ENCODE results near the gene MADD.

DNA sequence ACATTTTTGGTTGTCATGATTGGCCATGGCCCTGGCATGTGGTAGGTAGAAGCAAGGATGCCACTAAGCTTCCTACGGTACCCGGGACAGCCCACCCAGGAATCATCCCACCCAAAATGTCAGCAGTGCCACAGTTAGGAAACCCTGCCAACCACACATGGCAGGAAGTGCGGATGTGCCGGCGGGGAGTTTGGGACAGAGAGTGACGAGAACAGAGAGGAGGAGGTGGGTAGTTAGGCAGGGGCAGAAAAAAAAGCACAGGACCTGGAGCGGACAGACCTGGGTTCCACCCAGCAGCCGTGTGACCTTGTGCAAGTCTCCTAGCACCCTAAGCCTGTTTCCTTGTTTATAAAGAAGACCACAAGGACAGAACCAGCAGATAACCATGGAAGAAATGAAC is 105.1 kb downstream of the MADD start:
- TF ChIP-seq POLR2A (IDR thresholded peaks at IDR 0.05) (no peak), POLR2AphosphoS5 (IDR thresholded peaks at IDR 0.05) (no peak)
- TF ChIP-seq, protein P1, sequence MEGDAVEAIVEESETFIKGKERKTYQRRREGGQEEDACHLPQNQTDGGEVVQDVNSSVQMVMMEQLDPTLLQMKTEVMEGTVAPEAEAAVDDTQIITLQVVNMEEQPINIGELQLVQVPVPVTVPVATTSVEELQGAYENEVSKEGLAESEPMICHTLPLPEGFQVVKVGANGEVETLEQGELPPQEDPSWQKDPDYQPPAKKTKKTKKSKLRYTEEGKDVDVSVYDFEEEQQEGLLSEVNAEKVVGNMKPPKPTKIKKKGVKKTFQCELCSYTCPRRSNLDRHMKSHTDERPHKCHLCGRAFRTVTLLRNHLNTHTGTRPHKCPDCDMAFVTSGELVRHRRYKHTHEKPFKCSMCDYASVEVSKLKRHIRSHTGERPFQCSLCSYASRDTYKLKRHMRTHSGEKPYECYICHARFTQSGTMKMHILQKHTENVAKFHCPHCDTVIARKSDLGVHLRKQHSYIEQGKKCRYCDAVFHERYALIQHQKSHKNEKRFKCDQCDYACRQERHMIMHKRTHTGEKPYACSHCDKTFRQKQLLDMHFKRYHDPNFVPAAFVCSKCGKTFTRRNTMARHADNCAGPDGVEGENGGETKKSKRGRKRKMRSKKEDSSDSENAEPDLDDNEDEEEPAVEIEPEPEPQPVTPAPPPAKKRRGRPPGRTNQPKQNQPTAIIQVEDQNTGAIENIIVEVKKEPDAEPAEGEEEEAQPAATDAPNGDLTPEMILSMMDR (IDR thresholded peaks at IDR 0.05) = no peak
